Stimulated activated CD4-positive, alpha-beta T cell treated with anti-CD3 and anti-CD28 coated beads, TNF-alpha, amount 100 ng/mL, for 24 hours (primary cell): ENCODE data around the gene DEDD2.
A peak's percentile ranks its signal among the peaks of the same experiment; 100 is the strongest.
"Not testable (repeated sequence)": the region's sequence is repeated elsewhere in the genome, so short reads cannot be mapped to it uniquely, and the experiment has no call there.

Experiments
- DNase-seq, 3 experiments: peaks; one replicate each; pipeline ENCODE4 v3.0.0-alpha.2; 2020; ENCODE audit warnings: low read depth in 3 of 3

DEDD2 gene

GRCh38 chr19:42217520-42218437 lies at the start of gene DEDD2:
Gene DEDD2 (minus strand): TSS chr19:42217677. CDS start chr19:42217007, 670 bp downstream.
- DNase-seq: peak; percentile 99

- not testable (repeated sequence) for DNase-seq
Observed at GRCh38 chr19:42266928-42267603, 49.6 kb upstream of the DEDD2 start.

GRCh38 chr19:42266105-42266504 lies 48.6 kb upstream of the DEDD2 start:
- DNase-seq: not testable (repeated sequence)

- DNase-seq: no peak
Observed at GRCh38 chr19:42261763-42262162, 44.3 kb upstream of the DEDD2 start.

- DNase-seq: not testable (repeated sequence)
Observed at GRCh38 chr19:42257842-42258241, 40.4 kb upstream of the DEDD2 start.

- no peak for DNase-seq
Observed at GRCh38 chr19:42255766-42256745, 38.6 kb upstream of the DEDD2 start.

- DNase-seq: peak; percentile 82 to 92 (median 88)
Observed at GRCh38 chr19:42254850-42255765, 37.6 kb upstream of the DEDD2 start, which contains the start of gene ERF. Gene ERF (minus strand): TSS chr19:42255128. CDS start chr19:42254999, 129 bp downstream.

GRCh38 chr19:42254089-42254849 lies 36.8 kb upstream of the DEDD2 start:
- DNase-seq: peak; percentile 61 to 75 (median 65)

GRCh38 chr19:42253245-42254088 lies 36.0 kb upstream of the DEDD2 start:
- DNase-seq: peak in 2 of 3 experiments; percentile 21 to 66

GRCh38 chr19:42252365-42253244 lies 35.1 kb upstream of the DEDD2 start:
- DNase-seq: no peak

- no peak for DNase-seq
Observed at GRCh38 chr19:42251572-42252358, 34.3 kb upstream of the DEDD2 start.

GRCh38 chr19:42250666-42251531 lies 33.4 kb upstream of the DEDD2 start:
- DNase-seq: no peak

- DNase-seq: no peak
Observed at GRCh38 chr19:42250183-42250665, 32.7 kb upstream of the DEDD2 start.

- DNase-seq: no peak
Observed at GRCh38 chr19:42249769-42250168, 32.3 kb upstream of the DEDD2 start.

- DNase-seq: no peak
Observed at GRCh38 chr19:42249149-42249750, 31.8 kb upstream of the DEDD2 start.
